HL-60/S4 treated with phorbol 12-myristate 13-acetate at 8.2 ng/mL for 4 days and 3 days (cell line): ENCODE results near the gene EED.

ENCODE experiments used
- in situ Hi-C: fragments of 300-500 bp; cut with MboI; formaldehyde crosslinking; loops from 2 replicates; pipeline ENCODE4 v1.15.0; 2022; ENCODE audit warnings: low sequenced_read_pairs

The EED gene

GRCh38 chr11:86246293-86246675, 1.7 kb downstream of the EED start:
- in situ Hi-C loops: no loop called here

DNA sequence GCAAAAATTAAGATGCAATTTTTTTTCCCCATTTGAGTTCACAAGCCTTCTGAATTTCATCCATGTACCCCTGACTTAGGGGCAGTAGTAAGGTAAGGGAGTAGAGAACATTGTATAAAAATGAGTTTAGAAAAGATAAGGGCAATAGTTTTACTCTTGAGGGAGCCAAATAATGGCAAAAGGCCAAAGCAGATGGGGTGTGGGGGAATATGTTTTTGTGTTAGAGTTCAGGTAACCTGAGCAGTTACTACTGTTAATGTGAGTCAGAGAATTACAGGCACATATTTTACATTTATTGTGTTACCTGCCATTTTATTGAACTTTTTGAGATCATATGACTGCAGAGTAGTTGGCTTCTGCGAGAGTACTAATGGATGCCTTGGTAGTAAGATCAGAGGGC, 3.1 kb downstream of the EED start:
- in situ Hi-C loops: no loop called here

DNA sequence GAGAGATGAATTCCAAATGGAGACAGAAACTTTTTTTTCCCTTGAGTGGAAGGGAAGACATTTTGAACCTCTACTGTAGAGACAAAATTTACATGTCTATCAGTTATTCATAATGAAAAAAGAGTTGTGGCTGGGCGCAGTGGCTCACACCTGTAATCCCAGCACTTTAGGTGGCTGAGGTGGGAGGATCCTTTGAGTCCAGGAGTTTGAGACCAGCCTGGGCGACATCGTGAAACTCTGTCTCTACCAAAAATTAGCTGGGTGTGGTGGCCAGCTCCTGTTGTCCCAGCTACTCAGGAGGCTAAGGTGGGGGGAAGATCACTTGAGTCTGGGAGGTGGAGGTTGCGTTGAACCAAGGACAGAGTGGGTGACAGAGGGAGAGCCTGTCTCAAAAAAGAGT, 4.1 kb downstream of the EED start:
- in situ Hi-C loops: no loop called here

DNA sequence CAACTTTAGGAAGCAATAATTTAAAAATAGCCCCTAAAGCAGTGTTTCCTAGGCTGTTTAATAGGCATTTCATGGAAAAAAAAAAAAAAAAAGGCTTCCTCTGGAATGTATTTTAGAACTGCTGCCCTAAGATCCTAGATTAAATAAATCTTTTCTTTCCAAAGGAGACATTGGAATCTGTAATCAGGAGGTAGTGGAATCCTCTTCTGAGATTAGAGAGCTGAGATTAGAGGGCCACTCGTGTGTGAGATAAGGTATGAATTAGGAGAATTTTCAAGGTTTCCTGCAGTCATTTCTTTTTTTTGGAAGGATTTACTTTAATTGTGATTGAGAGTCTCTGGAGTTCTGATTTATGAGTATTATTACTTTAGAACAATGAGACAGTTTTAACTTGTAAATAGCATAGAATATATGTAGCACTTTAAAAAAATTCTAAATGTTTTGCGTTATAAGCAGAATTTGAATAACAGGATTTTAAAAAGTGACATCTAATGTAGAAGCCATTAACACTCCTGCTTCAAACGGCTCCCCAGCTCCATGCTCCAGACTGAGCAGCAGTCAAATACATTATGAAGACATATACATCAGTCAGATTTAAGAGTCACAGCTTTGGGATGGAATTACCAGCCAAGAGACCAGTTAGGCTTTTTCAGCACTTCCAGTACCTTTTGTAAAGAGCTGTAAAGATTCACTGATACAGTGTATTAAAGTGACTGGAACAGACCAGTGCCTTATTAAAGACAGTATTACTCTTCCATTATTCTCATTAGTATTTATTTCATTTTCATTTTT, 5.0 kb downstream of the EED start:
- in situ Hi-C loops: no loop called here

- in situ Hi-C loops: no loop called here
Observed at GRCh38 chr11:86251345-86251744, 6.8 kb downstream of the EED start.

- in situ Hi-C loops: no loop called here
Observed at GRCh38 chr11:86255896-86256295, 11.3 kb downstream of the EED start.

GRCh38 chr11:86256608-86257007, 12.1 kb downstream of the EED start:
- in situ Hi-C loops: no loop called here

- in situ Hi-C loops: no loop called here
Observed at GRCh38 chr11:86257446-86257845, 12.9 kb downstream of the EED start.

- in situ Hi-C loops: no loop called here
Observed at GRCh38 chr11:86259730-86260129, 15.2 kb downstream of the EED start.

GRCh38 chr11:86261328-86261727, 16.8 kb downstream of the EED start:
- in situ Hi-C loops: no loop called here

GRCh38 chr11:86262387-86262786, 17.8 kb downstream of the EED start:
- in situ Hi-C loops: no loop called here

GRCh38 chr11:86264649-86265048, 20.1 kb downstream of the EED start:
- in situ Hi-C loops: no loop called here

- in situ Hi-C loops: no loop called here
Observed at GRCh38 chr11:86265194-86265593, 20.6 kb downstream of the EED start.

DNA sequence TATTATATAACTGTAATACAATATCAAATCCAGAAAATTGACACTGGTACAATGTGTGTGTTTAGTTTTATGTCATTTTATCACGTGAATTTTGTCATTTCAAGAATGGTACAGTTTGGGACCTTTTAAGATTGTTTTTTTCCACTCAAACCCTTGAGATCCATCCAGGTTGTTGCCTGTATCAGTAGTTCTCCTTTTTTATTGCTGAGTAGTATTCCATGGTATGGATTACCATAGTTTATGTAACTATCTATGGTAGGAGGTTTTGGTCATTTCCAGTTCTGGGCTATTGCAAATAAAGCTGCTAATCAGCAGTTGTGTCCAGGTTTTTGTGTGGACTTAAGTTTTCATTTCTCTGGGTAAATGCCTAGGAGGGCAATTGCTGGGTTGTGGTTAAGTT, 25.1 kb downstream of the EED start:
- in situ Hi-C loops: no loop called here

DNA sequence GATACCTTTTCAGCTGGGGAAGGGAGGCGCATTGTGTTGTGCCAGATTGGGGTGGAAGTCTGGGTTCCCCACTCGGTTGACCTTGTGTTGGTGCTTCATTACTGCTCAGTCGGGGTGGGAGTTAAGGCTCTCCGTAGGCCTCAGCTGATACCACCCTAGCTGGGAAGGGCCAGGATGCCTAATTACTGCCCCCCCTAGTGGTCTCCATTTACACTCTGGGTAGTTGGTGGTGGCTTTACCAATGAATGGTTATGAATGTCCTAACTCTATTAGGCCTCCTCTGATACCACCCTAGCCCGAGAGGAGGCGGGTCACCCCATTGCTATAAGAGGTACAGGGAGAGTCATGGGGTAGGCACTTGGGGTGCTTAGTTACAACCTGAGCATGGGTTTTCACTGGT, 29.9 kb downstream of the EED start:
- in situ Hi-C loops: no loop called here

- in situ Hi-C loops: no loop called here
Observed at GRCh38 chr11:86274999-86275398, 30.4 kb downstream of the EED start.

- in situ Hi-C loops: no loop called here
Observed at GRCh38 chr11:86275493-86276370, 31.2 kb downstream of the EED start.

- in situ Hi-C loops: no loop called here
Observed at GRCh38 chr11:86277741-86278140, 33.2 kb downstream of the EED start.

GRCh38 chr11:86278226-86278625, 33.7 kb downstream of the EED start:
- in situ Hi-C loops: no loop called here

DNA sequence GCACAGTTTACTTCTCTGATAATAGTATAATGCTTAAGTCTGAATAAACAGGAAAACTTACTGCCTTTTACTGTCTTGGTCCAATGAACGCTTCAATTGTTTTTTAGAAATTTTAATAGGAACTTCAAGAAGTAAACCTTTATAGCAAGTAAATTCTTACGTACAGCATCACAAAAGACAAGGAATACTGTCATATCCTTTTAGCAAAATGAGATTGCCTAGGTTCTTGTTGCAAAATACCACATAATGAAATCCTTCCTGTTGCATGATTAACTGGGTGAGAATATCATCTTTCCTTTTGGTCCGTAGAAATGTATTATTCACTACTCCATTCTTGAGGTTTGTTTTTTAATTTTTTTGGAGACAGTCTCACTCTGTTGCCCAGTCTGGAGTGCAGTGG, 35.2 kb downstream of the EED start:
- in situ Hi-C loops: no loop called here

GRCh38 chr11:86287468-86287796, 42.9 kb downstream of the EED start:
- in situ Hi-C loops: no loop called here

DNA sequence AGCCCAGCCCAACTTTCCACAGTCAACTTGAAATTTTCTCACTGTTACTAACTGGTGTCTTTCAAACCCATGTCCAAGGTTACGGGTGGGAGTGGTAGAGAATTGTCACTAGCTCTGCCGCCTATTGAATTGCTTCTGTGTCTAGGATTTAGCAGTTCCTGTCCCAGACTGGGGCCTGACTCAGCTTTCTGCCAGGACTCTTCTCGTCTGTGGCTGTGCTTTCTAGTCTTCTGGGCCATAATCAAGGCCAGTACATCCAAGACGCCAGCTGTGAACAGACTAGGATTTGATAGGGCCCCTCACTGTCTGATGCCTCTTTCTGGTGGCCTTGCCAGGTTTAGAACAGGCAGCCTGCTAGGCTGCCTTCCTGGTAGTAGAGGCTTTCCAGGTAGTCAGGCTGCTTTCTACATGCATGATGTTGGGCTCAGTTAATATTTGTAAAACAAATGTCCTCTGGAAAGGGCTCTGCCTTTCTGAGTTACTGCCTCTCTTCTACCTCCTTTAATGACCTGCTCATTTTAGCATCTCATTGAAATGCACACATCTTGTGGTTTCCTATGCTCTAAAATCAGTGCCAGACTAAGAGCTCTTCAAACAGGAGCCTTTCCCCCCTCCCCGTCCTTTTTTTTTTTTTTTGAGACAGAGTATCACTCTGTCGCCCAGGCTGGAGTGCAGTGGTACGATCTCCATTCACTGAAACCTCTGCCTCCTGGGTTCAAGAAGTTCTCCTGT, 44.4 kb downstream of the EED start:
- in situ Hi-C loops: no loop called here
